Vagina (tissue), 2 donors: Measurements from ENCODE around the gene LAMB1.

Source experiments
- CTCF ChIP-seq, 3 experiments: fragments of 450-650 bp in 2 of 3; fragments of 200-600 bp in 1 of 3; sonication (generic) in 1 of 3; IDR thresholded peaks; one replicate each; pipeline ENCODE4 v1.5.1; 2017 to 2019; ENCODE audit warnings: antibody characterized with exemption in 3 of 3, mild to moderate bottlenecking in 2 of 3, moderate library complexity in 2 of 3
- POLR2AphosphoS5 ChIP-seq, 2 donors: sonication (generic); formaldehyde crosslinking; IDR thresholded peaks; one replicate each; pipeline ENCODE4 v1.9.0; 2017; ENCODE audit warnings: antibody characterized with exemption in 2 of 2, mild to moderate bottlenecking in 2 of 2, low read depth in 1 of 2; ENCODE audit not compliant: insufficient read depth in 1 of 2

GRCh38 chr7:108001764-108002725 is 916 bp downstream of the LAMB1 start:
- TF ChIP-seq CTCF (IDR thresholded peaks at IDR 0.05): no peak
- peak in 1 of 2 donors; percentile 37 for TF ChIP-seq POLR2AphosphoS5 (IDR thresholded peaks at IDR 0.05; ENCODE audit: insufficient read depth in 1 of 2, low read depth in 1 of 2)
